Measurements from ENCODE around the gene CTTN.

Gene CTTN

DNA sequence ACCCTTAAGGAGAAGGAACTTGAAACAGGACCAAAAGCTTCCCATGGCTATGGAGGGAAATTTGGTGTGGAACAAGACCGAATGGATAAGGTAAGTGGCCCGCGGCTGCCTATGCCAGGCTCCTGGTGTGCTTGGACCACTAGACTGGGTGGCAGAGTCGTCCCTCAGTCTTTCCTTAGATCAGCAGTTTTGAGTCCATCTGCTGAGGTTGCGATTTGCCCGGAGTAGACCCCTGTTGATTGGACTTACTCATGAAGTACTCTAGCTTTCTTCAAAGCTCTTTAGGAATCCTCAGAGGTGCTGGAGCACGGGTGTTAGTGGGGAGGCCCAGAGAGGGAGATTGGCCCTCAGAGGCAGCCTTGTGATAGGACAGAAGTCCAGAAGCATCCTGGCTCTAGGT is 11.5 kb downstream of the CTTN start:
- DNase-seq (ENCODE audit: low spot score), result no peak

GRCh38 chr11:70410276-70411205 is 12.2 kb downstream of the CTTN start:
- no peak for DNase-seq (ENCODE audit: low spot score)

DNA sequence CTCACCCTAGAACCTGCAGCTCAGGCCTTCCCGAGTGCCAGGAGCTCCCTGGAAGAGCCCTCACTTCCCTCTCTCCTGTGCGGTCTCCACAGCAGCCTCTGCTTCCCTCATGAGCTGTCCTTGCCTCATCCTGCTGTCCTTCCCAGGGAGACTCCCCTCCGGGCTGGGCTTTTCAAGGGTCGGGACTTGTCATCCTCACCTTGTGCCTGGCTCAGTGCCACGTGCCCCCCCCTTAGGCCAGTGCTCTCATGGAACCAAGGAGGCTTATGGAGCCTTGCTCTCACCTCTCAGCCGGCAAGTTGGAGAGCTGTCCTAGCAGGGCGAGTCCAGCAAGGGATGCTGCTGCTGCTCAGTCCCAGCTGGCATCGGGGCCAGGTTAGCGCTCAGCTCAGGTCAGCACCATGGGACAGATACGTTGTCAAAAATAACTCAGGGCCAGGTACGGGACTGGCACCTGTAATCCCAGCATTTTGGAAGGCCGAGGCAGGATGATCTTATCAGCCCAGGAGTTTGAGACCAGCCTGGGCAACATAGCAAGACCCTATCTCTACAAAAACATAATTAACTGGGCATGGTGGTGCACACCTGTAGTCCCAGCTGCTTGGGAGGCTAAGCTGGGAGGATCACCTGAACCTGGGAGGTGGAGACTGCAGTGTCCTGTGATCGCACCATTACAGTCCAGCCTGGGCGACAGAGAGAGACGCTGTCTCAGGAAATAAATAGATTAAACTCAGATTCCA is 13.6 kb downstream of the CTTN start:
- no peak for DNase-seq (ENCODE audit: low spot score)

GRCh38 chr11:70413151-70413550 is 14.8 kb downstream of the CTTN start:
- DNase-seq (ENCODE audit: low spot score), result no peak

GRCh38 chr11:70414341-70415100 is 16.2 kb downstream of the CTTN start:
- no peak for DNase-seq (ENCODE audit: low spot score)

GRCh38 chr11:70415191-70415590 is 16.9 kb downstream of the CTTN start:
- DNase-seq (ENCODE audit: low spot score), result no peak

- DNase-seq (ENCODE audit: low spot score), result no peak
Observed at GRCh38 chr11:70415642-70416395, 17.5 kb downstream of the CTTN start.

DNA sequence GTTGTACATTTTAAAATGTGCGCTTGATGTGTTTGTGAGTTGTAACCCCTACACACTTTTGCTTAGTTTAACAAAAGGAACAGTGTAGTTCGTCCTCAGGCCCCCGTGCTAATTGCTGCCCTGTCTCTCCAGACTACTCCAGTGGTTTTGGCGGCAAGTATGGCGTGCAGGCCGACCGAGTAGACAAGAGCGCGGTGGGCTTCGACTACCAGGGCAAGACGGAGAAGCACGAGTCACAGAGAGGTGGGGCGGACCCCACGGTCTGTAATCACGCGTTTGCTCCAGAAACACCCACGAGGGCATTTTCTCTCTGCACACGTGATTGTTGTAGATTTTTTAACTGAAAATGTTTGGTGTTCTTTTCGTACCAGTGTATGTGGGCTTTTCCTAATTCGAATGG is 18.6 kb downstream of the CTTN start:
- no peak for DNase-seq (ENCODE audit: low spot score)

GRCh38 chr11:70418130-70418529 is 19.8 kb downstream of the CTTN start:
- DNase-seq (ENCODE audit: low spot score), result no peak

DNA sequence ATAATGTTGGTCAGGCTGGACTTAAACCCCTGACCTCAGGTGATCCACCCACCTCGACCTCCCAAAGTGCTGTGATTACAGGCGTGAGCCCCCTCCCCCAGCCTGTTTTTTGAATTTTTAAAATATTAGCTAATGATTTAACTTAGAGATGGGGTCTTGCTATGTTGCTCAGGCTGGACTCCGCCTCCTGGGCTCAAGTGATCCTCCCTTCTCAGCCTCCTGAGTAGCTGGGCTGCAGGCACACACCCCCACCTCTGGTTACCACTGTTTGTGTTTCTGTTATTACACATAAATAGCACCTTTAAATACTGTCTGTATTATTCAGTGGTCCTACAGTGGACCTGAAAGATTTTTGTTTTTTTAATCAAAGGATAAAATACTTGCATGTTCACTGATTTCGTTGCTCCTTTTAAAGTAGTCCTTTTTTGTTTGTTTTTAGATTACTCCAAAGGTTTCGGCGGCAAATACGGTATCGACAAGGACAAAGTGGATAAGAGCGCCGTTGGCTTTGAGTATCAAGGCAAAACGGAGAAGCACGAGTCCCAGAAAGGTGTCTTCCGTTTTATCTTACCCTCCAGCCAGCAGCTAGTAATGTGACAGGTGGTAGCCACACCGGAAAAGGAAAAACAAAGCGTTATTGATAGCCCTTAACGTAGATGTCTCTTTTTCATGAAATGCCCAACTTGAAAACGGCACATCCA is 21.1 kb downstream of the CTTN start:
- no peak for DNase-seq (ENCODE audit: low spot score)

GRCh38 chr11:70420008-70420464 is 21.7 kb downstream of the CTTN start:
- DNase-seq (ENCODE audit: low spot score), result no peak

- no peak for DNase-seq (ENCODE audit: low spot score)
Observed at GRCh38 chr11:70420496-70420895, 22.2 kb downstream of the CTTN start.

- DNase-seq (ENCODE audit: low spot score), result no peak
Observed at GRCh38 chr11:70421123-70421522, 22.8 kb downstream of the CTTN start.

GRCh38 chr11:70422692-70423522 is 24.6 kb downstream of the CTTN start:
- no peak for DNase-seq (ENCODE audit: low spot score)

GRCh38 chr11:70423523-70424505 is 25.5 kb downstream of the CTTN start:
- no peak for DNase-seq (ENCODE audit: low spot score)

GRCh38 chr11:70424765-70425344 is 26.5 kb downstream of the CTTN start:
- DNase-seq (ENCODE audit: low spot score), result no peak

- DNase-seq (ENCODE audit: low spot score), result no peak
Observed at GRCh38 chr11:70427436-70427835, 29.1 kb downstream of the CTTN start.

DNA sequence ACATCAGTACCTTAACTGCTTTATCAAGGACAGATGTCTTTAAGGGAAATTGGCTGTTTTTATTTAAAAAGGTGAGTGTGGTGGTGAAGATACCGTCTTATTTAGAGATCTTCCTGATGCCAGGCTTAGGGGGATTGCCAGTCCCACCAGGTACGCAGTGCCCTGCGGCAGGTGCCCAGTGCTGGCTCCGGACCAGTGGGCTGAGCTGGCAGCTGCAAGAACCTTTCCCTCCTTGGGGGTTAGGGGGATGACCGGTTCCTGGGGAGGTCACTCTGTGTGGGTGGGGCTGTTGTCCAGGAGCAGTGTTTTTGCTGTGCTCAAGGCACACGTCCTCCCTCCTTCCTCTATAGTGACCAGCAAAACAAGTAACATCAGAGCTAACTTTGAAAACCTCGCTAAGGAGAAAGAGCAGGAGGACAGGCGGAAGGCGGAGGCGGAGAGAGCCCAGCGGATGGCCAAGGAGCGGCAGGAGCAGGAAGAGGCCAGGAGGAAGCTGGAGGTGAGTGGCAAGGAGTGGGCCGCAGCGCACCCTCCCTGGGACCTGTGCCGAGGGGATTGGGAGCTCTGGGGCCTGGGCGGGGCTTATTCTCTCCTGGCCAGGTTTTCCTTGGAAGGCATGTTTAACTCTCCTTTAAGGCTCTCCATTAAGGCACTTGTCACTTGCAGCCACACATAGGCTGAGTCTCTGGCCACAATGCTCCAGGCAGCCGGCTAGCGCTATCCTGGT is 30.5 kb downstream of the CTTN start:
- no peak for DNase-seq (ENCODE audit: low spot score)
